Breast epithelium (tissue), 3 donors: ENCODE data around the gene GAL3ST2.

Experiments
- POLR2A ChIP-seq: fragments of 450-650 bp; IDR thresholded peaks from one replicate; pipeline ENCODE4 v1.6.1; 2016; ENCODE audit warnings: antibody characterized with exemption, mild to moderate bottlenecking, moderate library complexity
- POLR2AphosphoS5 ChIP-seq, 3 donors: sonication (generic); formaldehyde crosslinking; IDR thresholded peaks; one replicate each; pipeline ENCODE4 v1.6.1; 2017; ENCODE audit warnings: antibody characterized with exemption in 3 of 3
- TF ChIP-seq, protein P1 (sequence below), 3 donors: fragments of 450-650 bp; IDR thresholded peaks; one replicate each; pipeline ENCODE4 v1.5.1; 2016 to 2017; ENCODE audit warnings: antibody characterized with exemption in 3 of 3, mild to moderate bottlenecking in 3 of 3, moderate library complexity in 3 of 3

DNA sequence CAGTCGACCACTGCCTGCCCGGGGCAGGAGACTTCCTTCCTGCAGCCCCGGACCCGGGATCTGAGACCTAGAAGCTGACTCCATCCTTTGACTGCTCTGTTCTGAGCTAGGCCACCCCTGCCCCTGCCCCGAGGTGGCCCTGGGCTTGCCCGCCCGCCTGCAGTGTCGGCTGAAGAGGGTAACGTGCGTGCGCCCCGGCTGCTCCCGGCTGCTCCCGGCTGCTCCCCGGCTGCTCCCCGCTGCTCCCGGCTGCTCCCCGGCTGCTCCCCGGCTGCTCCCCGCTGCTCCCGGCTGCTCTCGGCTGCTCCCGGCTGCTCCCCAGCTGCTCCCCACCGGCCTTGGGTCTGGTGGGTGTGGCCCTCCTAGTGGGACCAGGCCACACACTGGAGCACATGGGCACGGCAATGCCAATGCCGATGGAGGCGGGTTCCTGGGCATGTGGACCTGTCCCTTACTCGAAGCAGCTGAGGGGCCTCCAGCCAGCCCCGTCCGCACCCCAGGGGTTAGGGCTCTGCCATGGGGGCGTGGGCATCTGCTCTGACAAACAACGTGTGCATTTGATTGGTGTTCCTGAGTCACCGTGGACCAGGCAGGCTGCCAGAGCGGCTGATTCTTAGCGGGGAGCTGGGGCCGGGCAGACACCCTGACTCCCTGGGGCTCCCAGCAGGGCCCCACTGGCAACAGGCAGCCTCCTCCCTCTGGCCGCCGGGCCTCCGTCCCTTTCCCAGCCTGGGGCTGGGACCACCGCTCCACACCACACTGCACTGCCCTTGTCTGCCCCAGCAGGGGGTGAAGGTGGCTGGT, 2.0 kb upstream of the GAL3ST2 start:
- TF ChIP-seq POLR2AphosphoS5 (IDR thresholded peaks at IDR 0.05) (no peak), POLR2A (no peak)
- TF ChIP-seq, protein P1, sequence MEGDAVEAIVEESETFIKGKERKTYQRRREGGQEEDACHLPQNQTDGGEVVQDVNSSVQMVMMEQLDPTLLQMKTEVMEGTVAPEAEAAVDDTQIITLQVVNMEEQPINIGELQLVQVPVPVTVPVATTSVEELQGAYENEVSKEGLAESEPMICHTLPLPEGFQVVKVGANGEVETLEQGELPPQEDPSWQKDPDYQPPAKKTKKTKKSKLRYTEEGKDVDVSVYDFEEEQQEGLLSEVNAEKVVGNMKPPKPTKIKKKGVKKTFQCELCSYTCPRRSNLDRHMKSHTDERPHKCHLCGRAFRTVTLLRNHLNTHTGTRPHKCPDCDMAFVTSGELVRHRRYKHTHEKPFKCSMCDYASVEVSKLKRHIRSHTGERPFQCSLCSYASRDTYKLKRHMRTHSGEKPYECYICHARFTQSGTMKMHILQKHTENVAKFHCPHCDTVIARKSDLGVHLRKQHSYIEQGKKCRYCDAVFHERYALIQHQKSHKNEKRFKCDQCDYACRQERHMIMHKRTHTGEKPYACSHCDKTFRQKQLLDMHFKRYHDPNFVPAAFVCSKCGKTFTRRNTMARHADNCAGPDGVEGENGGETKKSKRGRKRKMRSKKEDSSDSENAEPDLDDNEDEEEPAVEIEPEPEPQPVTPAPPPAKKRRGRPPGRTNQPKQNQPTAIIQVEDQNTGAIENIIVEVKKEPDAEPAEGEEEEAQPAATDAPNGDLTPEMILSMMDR (IDR thresholded peaks at IDR 0.05): no peak
